HG02852 (cell line): Measurements from ENCODE around the gene PPP6R3.

ENCODE experiments used
- ATAC-seq: cut with Tn5 transposase; IDR thresholded peaks from one replicate; pipeline ENCODE4 v1.9.1; 2021; ENCODE audit warnings: mild to moderate bottlenecking, moderate library complexity; ENCODE audit not compliant: unreplicated experiment

PPP6R3 gene

DNA sequence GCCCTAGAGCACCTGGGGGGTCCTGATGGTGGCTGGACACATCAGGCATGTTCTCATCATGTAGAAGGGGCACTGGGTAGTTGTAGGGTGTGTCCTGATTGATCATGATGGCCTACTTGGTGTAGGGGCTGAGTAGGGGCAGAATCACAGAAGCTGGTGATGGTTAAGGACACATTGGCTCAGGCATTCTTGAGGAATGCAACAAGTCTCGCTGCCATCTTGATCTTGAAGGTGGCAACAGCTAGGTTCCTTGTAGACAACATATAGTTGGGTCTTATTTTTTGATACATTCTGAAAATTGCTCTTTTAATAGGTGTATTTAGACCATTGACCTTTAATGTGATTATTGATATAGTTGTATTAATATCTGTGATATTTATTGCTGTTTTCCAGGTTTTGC is 28.1 kb downstream of the PPP6R3 start:
- no peak for ATAC-seq

GRCh38 chr11:68495220-68495729 is 34.7 kb downstream of the PPP6R3 start:
- ATAC-seq, result no peak

- ATAC-seq, result no peak
Observed at GRCh38 chr11:68495872-68496271, 35.3 kb downstream of the PPP6R3 start.

GRCh38 chr11:68497761-68498160 is 37.2 kb downstream of the PPP6R3 start:
- ATAC-seq, result no peak

DNA sequence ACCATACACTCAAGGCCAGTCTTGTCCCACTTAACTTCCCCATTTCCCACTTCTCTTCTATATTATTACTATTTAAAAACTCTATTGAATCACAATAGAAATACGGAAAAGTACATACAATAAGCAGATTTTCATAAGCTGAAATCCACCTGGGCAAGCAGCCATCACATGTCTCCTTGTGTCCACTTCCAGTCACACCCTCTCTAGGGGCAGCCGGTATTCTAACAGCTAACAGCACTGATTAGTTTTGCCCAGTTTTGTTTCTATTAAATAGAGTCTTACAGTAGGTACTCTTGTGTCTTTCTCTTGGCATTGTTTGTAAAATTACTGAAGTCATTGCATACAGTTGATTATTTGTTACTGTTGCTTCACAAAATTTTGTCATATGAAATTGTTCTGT is 37.8 kb downstream of the PPP6R3 start:
- ATAC-seq, result no peak

GRCh38 chr11:68498903-68499883 is 38.6 kb downstream of the PPP6R3 start:
- ATAC-seq, result no peak

DNA sequence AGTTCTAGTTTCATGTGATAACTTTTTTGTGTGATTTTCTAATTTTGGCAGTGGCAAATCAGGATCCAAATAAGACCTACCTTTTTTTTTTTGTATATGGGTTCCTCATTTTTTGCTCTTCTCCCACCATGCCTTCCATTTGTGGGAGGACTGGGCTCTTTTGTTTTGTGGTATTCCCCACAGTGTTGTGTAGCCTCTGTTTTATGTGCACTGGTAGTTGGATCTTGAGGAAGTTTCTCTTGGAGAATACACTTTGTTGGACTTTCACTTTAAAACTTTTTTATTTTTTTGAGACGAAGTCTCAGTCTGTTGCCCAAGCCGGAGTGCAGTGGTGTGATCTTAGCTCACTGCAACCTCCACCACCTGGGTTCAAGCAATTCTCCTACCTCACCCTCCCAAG is 39.7 kb downstream of the PPP6R3 start:
- ATAC-seq, result no peak

GRCh38 chr11:68501813-68502212 is 41.3 kb downstream of the PPP6R3 start:
- ATAC-seq, result no peak

- ATAC-seq, result no peak
Observed at GRCh38 chr11:68503251-68503687, 42.7 kb downstream of the PPP6R3 start.

- no peak for ATAC-seq
Observed at GRCh38 chr11:68503792-68504191, 43.2 kb downstream of the PPP6R3 start.

- ATAC-seq, result no peak
Observed at GRCh38 chr11:68504432-68505066, 44.0 kb downstream of the PPP6R3 start.

GRCh38 chr11:68505596-68505995 is 45.0 kb downstream of the PPP6R3 start:
- no peak for ATAC-seq

- ATAC-seq, result no peak
Observed at GRCh38 chr11:68506908-68507307, 46.4 kb downstream of the PPP6R3 start.

DNA sequence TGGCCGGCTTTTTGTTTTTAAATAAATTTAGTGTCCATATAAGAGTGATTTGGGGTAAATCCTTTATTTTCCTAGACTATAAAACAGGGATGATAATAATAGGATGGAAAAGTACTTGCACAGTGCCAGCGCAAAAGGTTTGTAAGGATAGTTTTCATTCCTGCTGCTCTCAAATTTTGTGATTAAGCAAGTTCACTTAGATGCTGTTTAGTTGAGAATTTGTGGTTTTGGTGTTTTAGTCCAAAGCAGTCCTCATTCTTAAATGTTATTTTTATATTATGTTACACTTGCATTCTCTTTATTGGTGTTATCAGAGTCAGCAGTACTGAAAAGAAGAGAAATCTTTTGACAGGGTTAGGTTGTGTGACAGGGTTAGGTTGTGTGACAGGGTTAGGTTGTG is 47.9 kb downstream of the PPP6R3 start:
- no peak for ATAC-seq

DNA sequence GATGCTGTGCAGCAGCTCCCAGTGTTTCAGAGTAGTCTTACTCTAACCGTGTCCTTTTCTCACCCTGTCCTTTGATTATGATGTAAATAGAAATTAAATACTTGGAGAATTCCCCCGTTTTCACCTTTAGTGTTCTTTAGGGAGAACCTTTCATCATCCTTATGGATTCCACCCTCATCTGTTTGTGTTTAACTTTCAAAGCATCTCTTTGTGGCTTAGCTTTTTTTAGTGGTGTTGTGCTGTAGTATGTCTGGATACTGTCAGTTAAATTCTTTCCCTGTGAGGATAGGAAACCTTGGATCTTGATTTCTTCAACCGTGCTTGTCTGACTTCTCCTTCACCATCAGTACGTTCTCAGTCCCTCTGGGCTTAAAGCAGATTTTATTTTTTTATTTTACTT is 48.5 kb downstream of the PPP6R3 start:
- ATAC-seq, result no peak

GRCh38 chr11:68513930-68514487 is 53.5 kb downstream of the PPP6R3 start:
- ATAC-seq, result no peak

DNA sequence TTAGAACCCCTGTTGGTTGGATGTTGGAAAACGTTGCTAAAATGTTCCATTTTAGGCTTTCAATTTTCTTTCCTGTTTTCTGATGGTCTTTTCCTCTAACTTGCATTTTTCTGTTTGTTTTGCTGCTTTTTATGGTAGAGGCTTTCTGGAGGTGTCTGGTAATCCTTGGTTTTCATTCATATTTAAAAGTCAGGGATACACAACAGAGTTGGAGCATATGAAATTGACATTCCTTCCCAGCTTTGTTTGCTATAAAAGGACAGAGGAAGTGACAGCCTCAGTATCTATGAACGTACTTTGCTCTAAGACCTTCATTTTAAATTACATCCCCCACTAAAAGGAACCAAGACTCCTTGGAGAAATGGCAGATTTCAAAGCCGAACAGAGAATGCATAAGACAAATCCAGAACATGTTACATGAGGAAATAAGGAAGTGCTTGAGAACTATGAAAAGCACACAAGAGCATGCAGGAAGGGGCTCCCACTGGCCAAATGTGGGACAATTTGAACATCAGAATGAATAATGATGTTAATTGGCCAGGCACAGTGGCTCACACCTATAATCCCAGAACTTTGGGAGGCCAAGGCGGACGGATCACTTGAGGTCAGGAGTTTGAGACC is 56.7 kb downstream of the PPP6R3 start:
- ATAC-seq, result no peak

DNA sequence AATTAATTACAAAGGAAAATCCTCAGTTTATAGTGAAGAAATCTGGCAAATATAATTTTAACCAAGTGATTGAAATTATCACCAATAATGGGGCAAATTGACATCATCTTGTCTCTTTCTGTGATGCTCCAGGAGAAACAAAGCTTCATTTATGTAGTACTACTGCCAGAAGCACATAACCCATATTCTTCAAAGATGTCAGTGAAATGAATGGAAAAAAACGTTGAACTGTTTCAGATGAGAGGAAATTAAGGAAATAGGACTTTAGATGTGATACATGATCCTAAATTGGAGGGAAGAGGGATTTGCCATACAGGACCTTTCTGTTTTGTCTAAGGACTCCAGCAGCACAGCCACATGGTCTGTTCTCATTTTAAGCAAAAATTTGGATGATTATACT is 57.6 kb downstream of the PPP6R3 start:
- ATAC-seq, result no peak

GRCh38 chr11:68521969-68522652 is 61.6 kb downstream of the PPP6R3 start:
- ATAC-seq, result no peak

DNA sequence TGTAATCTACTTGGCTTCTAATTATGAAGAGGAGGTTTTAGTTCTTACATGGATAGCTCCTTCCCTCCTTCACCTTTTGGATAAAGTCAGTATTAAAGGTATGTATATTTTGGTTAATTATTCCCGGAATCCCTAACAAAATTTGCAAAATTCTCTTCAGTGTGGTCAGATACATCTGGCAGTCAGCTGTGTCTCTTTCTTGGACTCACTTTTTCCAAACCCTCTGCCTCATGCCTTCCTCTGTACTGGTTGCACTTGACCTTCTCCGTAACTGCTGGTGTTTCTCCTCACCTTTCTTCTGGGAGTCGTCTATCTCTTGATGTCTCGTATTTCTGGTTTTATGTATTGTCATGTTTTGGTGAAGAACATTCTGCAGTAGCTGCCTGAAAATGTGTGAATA is 62.5 kb downstream of the PPP6R3 start:
- ATAC-seq, result no peak

DNA sequence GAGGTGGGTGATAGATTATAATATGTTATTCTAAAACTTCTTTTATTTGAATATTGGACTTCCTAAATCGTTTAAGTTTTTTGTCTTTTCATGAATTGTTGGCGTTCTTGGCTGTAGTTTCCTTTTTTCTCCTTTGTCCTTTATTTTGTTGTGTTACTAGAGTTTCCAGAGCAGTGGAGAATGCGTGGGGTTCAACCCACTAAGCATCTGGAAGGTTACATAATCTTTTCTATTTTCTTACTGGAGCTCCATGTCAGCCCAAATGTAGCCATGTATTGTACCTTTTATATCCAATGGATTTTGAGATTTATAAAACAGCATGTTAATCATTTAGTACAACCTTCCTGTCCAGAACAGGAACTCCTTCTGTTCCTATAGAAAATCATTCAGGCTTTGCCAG is 63.2 kb downstream of the PPP6R3 start:
- no peak for ATAC-seq
